ENCODE results near the gene ABAT. TPM values are rescaled to one million over a fixed set of nuclear protein-coding genes. Genes with fewer than 3 reads are reported as not detected.

The ABAT gene
- total RNA-seq, 1 experiment from 2014 or later = 4.7 TPM

DNA sequence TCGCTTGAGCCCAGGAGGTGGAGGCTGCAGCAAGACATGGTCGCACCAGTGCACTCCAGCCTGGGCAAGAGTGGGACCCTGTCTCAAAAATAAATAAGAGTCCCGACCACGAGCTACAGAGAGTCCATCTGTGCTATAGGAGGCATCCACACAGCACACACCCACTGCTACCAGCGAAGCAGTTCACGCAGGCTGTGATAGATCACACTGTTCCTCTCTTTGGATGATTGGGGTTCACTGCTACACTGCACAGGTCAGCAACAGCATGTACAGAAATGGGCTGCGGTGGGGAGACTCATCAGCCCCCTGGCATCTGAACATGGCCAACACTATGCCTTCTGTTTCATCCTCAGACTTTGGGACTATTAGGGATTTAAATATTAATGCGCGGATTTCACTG, 157.0 kb downstream of the ABAT start:
- RAD21 ChIA-PET (ENCODE audit: low non-redundant PET in 1 of 2, low total read pairs in 2 of 2, uncharacterized antibody in 2 of 2, unreplicated experiment in 2 of 2) = no interaction called here
- peaks cover 58% of the 10 kb centered on the region for H3K79me2 ChIP-seq (ENCODE audit: insufficient read depth, low read length)
- ATAC-seq (no peak), DNase-seq (ENCODE audit: low read depth, low spot score) (no peak)
- no peak overlapping the region for H3K4me2 ChIP-seq (ENCODE audit: low read length)
- POLR2A ChIA-PET = no interaction called here
- H3K36me3 ChIP-seq (ENCODE audit: control insufficient read depth in 1 of 2, insufficient read depth in 2 of 2, low read length in 2 of 2) = peaks cover 11 to 34% of the 10 kb centered on the region in 2 experiments; a peak in 3 of 4 replicates
- no peaks in the 10 kb centered on the region for H4K20me1 ChIP-seq (ENCODE audit: insufficient read depth)
- intact Hi-C loops (cut with micrococcal nuclease) = no loop called here
- BruUV-seq (replicated peaks) = no TSS peak
- no peak overlapping the region for H3K27ac ChIP-seq (ENCODE audit: low read depth, low read length)
- H3K27me3 ChIP-seq (ENCODE audit: insufficient read depth, low read length) = no peaks in the 10 kb centered on the region
- H2AFZ ChIP-seq (ENCODE audit: low read depth, low read length, poor library complexity, severe bottlenecking) = no peak overlapping the region
- no peak overlapping the region for H3K9ac ChIP-seq (ENCODE audit: low read length)
- H3K9me3 ChIP-seq (ENCODE audit: control insufficient read depth in 1 of 2, insufficient read depth in 1 of 2, low read depth in 1 of 2, low read length in 2 of 2) = no peaks in the 10 kb centered on the region
- no peaks in the 10 kb centered on the region for H3K4me1 ChIP-seq (ENCODE audit: control insufficient read depth in 1 of 2, insufficient read depth in 2 of 2, low read length in 2 of 2)
- TF ChIP-seq EGR1 (IDR thresholded peaks at IDR 0.05; ENCODE audit: low read depth) (no peak), POLR2AphosphoS5 (IDR thresholded peaks at IDR 0.05; ENCODE audit: low read depth, low read length) (no peak)
- TF ChIP-seq, protein P1, sequence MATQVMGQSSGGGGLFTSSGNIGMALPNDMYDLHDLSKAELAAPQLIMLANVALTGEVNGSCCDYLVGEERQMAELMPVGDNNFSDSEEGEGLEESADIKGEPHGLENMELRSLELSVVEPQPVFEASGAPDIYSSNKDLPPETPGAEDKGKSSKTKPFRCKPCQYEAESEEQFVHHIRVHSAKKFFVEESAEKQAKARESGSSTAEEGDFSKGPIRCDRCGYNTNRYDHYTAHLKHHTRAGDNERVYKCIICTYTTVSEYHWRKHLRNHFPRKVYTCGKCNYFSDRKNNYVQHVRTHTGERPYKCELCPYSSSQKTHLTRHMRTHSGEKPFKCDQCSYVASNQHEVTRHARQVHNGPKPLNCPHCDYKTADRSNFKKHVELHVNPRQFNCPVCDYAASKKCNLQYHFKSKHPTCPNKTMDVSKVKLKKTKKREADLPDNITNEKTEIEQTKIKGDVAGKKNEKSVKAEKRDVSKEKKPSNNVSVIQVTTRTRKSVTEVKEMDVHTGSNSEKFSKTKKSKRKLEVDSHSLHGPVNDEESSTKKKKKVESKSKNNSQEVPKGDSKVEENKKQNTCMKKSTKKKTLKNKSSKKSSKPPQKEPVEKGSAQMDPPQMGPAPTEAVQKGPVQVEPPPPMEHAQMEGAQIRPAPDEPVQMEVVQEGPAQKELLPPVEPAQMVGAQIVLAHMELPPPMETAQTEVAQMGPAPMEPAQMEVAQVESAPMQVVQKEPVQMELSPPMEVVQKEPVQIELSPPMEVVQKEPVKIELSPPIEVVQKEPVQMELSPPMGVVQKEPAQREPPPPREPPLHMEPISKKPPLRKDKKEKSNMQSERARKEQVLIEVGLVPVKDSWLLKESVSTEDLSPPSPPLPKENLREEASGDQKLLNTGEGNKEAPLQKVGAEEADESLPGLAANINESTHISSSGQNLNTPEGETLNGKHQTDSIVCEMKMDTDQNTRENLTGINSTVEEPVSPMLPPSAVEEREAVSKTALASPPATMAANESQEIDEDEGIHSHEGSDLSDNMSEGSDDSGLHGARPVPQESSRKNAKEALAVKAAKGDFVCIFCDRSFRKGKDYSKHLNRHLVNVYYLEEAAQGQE (IDR thresholded peaks at IDR 0.05; ENCODE audit: low read depth) = no peak
- H3K4me3 ChIP-seq (replicated peaks in 1 of 2; ENCODE audit: low read depth in 1 of 2, low read length in 2 of 2) = no peak overlapping the region
- no peaks in the 10 kb centered on the region for H3K9me2 ChIP-seq (ENCODE audit: insufficient read depth)
- CTCF ChIA-PET = no interaction called here

DNA sequence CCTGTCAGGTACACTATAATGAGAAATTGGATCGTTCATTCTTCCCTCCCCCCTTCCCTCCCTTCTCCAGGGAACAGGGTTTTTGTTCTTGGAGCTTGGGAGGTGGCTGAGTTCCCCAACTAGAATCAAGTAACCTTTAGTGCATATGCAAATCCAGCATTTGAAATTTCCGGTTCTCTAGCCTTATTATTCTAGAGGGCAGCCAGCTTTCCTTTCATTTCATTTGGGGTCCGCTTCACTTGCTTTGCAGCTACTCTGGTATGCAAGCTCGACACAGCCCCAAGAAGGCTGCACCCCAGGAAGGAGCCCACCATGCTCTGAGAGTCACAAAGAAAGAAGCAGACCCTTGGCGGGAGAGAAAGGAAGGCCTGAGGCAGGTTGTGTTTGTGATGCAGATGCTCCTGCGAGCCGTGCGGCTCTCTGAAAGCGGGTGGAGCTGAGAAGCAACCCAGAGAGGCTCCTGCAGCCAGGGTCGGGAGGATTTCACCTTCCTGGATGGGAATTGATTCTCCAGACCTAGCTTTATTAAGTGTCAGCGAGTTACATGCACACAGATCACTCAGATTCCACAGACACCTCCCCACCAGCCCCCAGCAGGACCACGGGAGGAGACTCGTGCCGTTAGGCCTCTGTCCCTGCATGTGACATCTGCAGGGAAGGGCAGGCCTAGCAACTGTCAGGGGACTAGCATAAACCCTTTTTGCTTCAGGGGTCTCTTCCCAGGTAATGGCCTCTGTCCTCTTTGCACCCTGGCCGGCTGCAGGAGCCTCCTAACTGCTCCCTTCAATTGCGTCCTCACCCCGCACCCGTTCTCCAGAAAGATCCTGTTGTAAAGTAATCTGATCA, 157.7 kb downstream of the ABAT start:
- CTCF ChIA-PET = no interaction called here
- H3K9me2 ChIP-seq (ENCODE audit: insufficient read depth) = no peaks in the 10 kb centered on the region
- H3K36me3 ChIP-seq (ENCODE audit: control insufficient read depth in 1 of 2, insufficient read depth in 2 of 2, low read length in 2 of 2) = peaks cover 11 to 34% of the 10 kb centered on the region in 2 experiments; a peak in 3 of 4 replicates
- peaks cover 51% of the 10 kb centered on the region for H3K79me2 ChIP-seq (ENCODE audit: insufficient read depth, low read length)
- H2AFZ ChIP-seq (ENCODE audit: low read depth, low read length, poor library complexity, severe bottlenecking) = no peak overlapping the region
- no peaks in the 10 kb centered on the region for H3K4me1 ChIP-seq (ENCODE audit: control insufficient read depth in 1 of 2, insufficient read depth in 2 of 2, low read length in 2 of 2)
- no peak overlapping the region for H3K27ac ChIP-seq (ENCODE audit: low read depth, low read length)
- RAD21 ChIA-PET (ENCODE audit: low non-redundant PET in 1 of 2, low total read pairs in 2 of 2, uncharacterized antibody in 2 of 2, unreplicated experiment in 2 of 2) = no interaction called here
- no peak overlapping the region for H3K4me2 ChIP-seq (ENCODE audit: low read length)
- ATAC-seq = no peak
- POLR2A ChIA-PET = no interaction called here
- no peaks in the 10 kb centered on the region for H4K20me1 ChIP-seq (ENCODE audit: insufficient read depth)
- H3K4me3 ChIP-seq (replicated peaks in 1 of 2; ENCODE audit: low read depth in 1 of 2, low read length in 2 of 2) = no peak overlapping the region
- H3K9ac ChIP-seq (ENCODE audit: low read length) = no peak overlapping the region
- H3K27me3 ChIP-seq (ENCODE audit: insufficient read depth, low read length) = no peaks in the 10 kb centered on the region
- no peaks in the 10 kb centered on the region for H3K9me3 ChIP-seq (ENCODE audit: control insufficient read depth in 1 of 2, insufficient read depth in 1 of 2, low read depth in 1 of 2, low read length in 2 of 2)
- DNase-seq (ENCODE audit: low read depth, low spot score) = no peak
- intact Hi-C loops (cut with micrococcal nuclease) = no loop called here
- no TSS peak for BruUV-seq (replicated peaks)
- TF ChIP-seq, protein P1 (IDR thresholded peaks at IDR 0.05; ENCODE audit: low read depth) = no peak
- TF ChIP-seq ELF1 (IDR thresholded peaks at IDR 0.05; ENCODE audit: borderline replicate concordance, low read depth) (no peak), ZNF274 (IDR thresholded peaks at IDR 0.05; ENCODE audit: low read depth, low read length) (no peak), EGR1 (IDR thresholded peaks at IDR 0.05; ENCODE audit: low read depth) (no peak), RAD21 (IDR thresholded peaks at IDR 0.05; ENCODE audit: low read depth) (no peak), SP1 (IDR thresholded peaks at IDR 0.05; ENCODE audit: low read depth) (no peak), POLR2A (IDR thresholded peaks at IDR 0.05; ENCODE audit: borderline replicate concordance, extremely low read depth, insufficient read depth, insufficient read length) (no peak)
